IMR-90 (cell line): ENCODE results near the gene SEMG2. TPM values are rescaled to one million over a fixed set of nuclear protein-coding genes. Genes with fewer than 3 reads are reported as not detected.

Source experiments
- ATAC-seq: fragments of 200-7000 bp; cut with Tn5 transposase; 2 replicates; pipeline ENCODE4 v1.9.1; 2020; ENCODE audit warnings: low read depth, mild to moderate bottlenecking, moderate library complexity
- BruUV-seq: library from RNA; stranded (reverse); fragments of 400-500 nt; replicated peaks from 2 replicates; lab custom pipeline; 2021; lab: Mats Ljungman, UMichigan
- CTCF ChIA-PET: fragments of 300-600 bp; formaldehyde crosslinking; extraction: SDS; loops from one replicate; lab custom pipeline; 2021; ENCODE audit warnings: antibody characterized with exemption; lab: Yijun Ruan, JAX
- POLR2A ChIA-PET: fragments of 300-600 bp; sonication (Branson Sonifier 250); formaldehyde crosslinking; loops from one replicate; lab custom pipeline; 2022; ENCODE audit warnings: antibody characterized with exemption; ENCODE audit not compliant: unreplicated experiment; lab: Charles Lee
- DNase-seq: peaks from one replicate; pipeline ENCODE4 v3.0.0; 2013
- H2AFZ ChIP-seq: replicated peaks from 2 replicates; pipeline ENCODE3; 2013; ENCODE audit warnings: low read length, mild to moderate bottlenecking; ENCODE audit not compliant: poor library complexity
- H2AK5ac ChIP-seq: 2 replicates; pipeline ENCODE4 v1.6.1; 2013; ENCODE audit warnings: low read depth, low read length, inconsistent platforms
- H2AK9ac ChIP-seq: replicated peaks from 2 replicates; pipeline ENCODE3; 2013; ENCODE audit warnings: mild to moderate bottlenecking, low read depth, low read length, moderate library complexity; ENCODE audit not compliant: poor library complexity
- H2BK120ac ChIP-seq: 2 replicates; pipeline ENCODE4 v1.6.1; 2013; ENCODE audit warnings: low read depth, low read length, inconsistent platforms
- H2BK15ac ChIP-seq: 3 replicates; pipeline ENCODE4 v1.6.1; 2013; ENCODE audit warnings: low read depth, low read length, inconsistent platforms
- H2BK20ac ChIP-seq: 2 replicates; pipeline ENCODE4 v1.6.1; 2013; ENCODE audit warnings: low read depth, mild to moderate bottlenecking, inconsistent platforms, low read length, moderate library complexity
- H2BK5ac ChIP-seq: 2 replicates; pipeline ENCODE4 v1.6.1; 2013; ENCODE audit warnings: mild to moderate bottlenecking, low read depth, low read length, inconsistent platforms; ENCODE audit not compliant: poor library complexity, severe bottlenecking
- H3K14ac ChIP-seq: replicated peaks from 2 replicates; pipeline ENCODE4 v1.6.1; 2013; ENCODE audit warnings: low read depth, low read length, inconsistent platforms
- H3K18ac ChIP-seq: 2 replicates; pipeline ENCODE4 v1.6.1; 2013; ENCODE audit warnings: low read depth, low read length, control low read depth
- H3K23ac ChIP-seq: 2 replicates; pipeline ENCODE4 v1.6.1; 2013; ENCODE audit warnings: low read depth, low read length, inconsistent platforms
- H3K27ac ChIP-seq: 2 replicates; pipeline ENCODE4 v1.5.1; 2013; ENCODE audit warnings: mild to moderate bottlenecking, control low read depth, low read length; ENCODE audit not compliant: insufficient read depth
- H3K27me3 ChIP-seq: 2 replicates; pipeline ENCODE4 v1.6.1; 2013; ENCODE audit warnings: low read length; ENCODE audit not compliant: control insufficient read depth, insufficient read depth
- H3K36me3 ChIP-seq: 2 replicates; pipeline ENCODE4 v1.6.1; 2013; ENCODE audit warnings: low read length, mixed read lengths; ENCODE audit not compliant: control insufficient read depth, insufficient read depth
- H3K4ac ChIP-seq: 2 replicates; pipeline ENCODE4 v1.6.1; 2013; ENCODE audit warnings: low read depth, low read length, inconsistent platforms
- H3K4me1 ChIP-seq: 2 replicates; pipeline ENCODE4 v1.6.1; 2013; ENCODE audit warnings: low read length, mixed read lengths; ENCODE audit not compliant: control insufficient read depth, insufficient read depth
- H3K4me2 ChIP-seq: 2 replicates; pipeline ENCODE4 v1.6.1; 2013; ENCODE audit warnings: low read depth, mild to moderate bottlenecking, control low read depth, low read length, moderate library complexity
- H3K4me3 ChIP-seq: 2 replicates; pipeline ENCODE4 v1.5.1; 2013; ENCODE audit warnings: low read depth, mild to moderate bottlenecking, control low read depth, low read length, moderate library complexity; ENCODE audit not compliant: insufficient read depth
- H3K56ac ChIP-seq: 2 replicates; pipeline ENCODE4 v1.6.1; 2013; ENCODE audit warnings: low read length, inconsistent platforms; ENCODE audit not compliant: insufficient read depth; ENCODE audit errors: extremely low read depth
- H3K79me1 ChIP-seq, 2 experiments: 2 replicates each; pipeline ENCODE4 v1.6.1; 2013; ENCODE audit warnings: low read length in 2 of 2, inconsistent platforms in 1 of 2, low read depth in 1 of 2
- H3K9ac ChIP-seq: 2 replicates; pipeline ENCODE4 v1.6.1; 2013; ENCODE audit warnings: low read depth, low read length, control low read depth
- H3K9me1 ChIP-seq: 2 replicates; pipeline ENCODE4 v1.6.1; 2013; ENCODE audit warnings: low read length, inconsistent platforms; ENCODE audit not compliant: insufficient read depth
- H3K9me3 ChIP-seq: 2 replicates; pipeline ENCODE4 v1.6.1; 2013; ENCODE audit warnings: low read length; ENCODE audit not compliant: control insufficient read depth, insufficient read depth
- H4K20me1 ChIP-seq: 2 replicates; pipeline ENCODE4 v1.6.1; 2013; ENCODE audit warnings: low read length, inconsistent platforms; ENCODE audit not compliant: insufficient read depth
- H4K5ac ChIP-seq: 2 replicates; pipeline ENCODE4 v1.6.1; 2013; ENCODE audit warnings: mild to moderate bottlenecking, low read depth, low read length, control low read depth
- H4K8ac ChIP-seq, 2 experiments: 2 replicates each; pipeline ENCODE4 v1.6.1; 2013; ENCODE audit warnings: low read depth in 2 of 2, low read length in 2 of 2, control low read depth in 1 of 2, inconsistent platforms in 1 of 2
- H4K91ac ChIP-seq: 2 replicates; pipeline ENCODE4 v1.6.1; 2013; ENCODE audit warnings: low read depth, low read length, inconsistent platforms; ENCODE audit not compliant: insufficient read depth
- BHLHE40 ChIP-seq: fragments of 150-350 bp; IDR thresholded peaks from 2 replicates; pipeline ENCODE4 v1.6.1; 2016; ENCODE audit warnings: mild to moderate bottlenecking, low read depth, low read length
- WGBS, 2 experiments: methylation state at CpG; one replicate each; pipeline versions ENCODE4 v1.1.5 to v1.1.7; 2013; ENCODE audit warnings: missing lambda C conversion rate in 2 of 2; ENCODE audit not compliant: insufficient read length in 1 of 2; ENCODE audit errors: extremely low coverage in 2 of 2; 5-methylcytosine and 5-hydroxymethylcytosine counted together
- dilution Hi-C: fragments of 300-500 bp; cut with HindIII; formaldehyde crosslinking; loops from one replicate; pipeline ENCODE4 v1.14.3; 2018; ENCODE audit warnings: low sequenced_read_pairs; ENCODE audit not compliant: unreplicated experiment
- in situ Hi-C: fragments of 300-500 bp; cut with MboI; formaldehyde crosslinking; loops from 3 replicates; pipeline ENCODE4 v1.14.3; 2019; ENCODE audit warnings: low sequenced_read_pairs, inconsistent platforms, mixed read lengths
- intact Hi-C: fragments of 100-400 bp; cut with micrococcal nuclease; formaldehyde crosslinking; loops from 2 replicates; pipeline ENCODE4 v1.10.0; 2022
- polyA plus RNA-seq, 3 experiments: library from polyadenylated mRNA; depleted of rRNA; stranded (reverse); fragments of >200 nt; gene quantifications; 2 replicates each; pipeline ENCODE4 v1.2.3, GENCODE V29; 2012; ENCODE audit warnings: low replicate concordance in 1 of 3
- total RNA-seq: library from RNA; depleted of rRNA; stranded (reverse); fragments of >200 nt; gene quantifications from 2 replicates; pipeline ENCODE4 v1.2.3, GENCODE V29; 2012

SEMG2 gene
- total and polyA plus RNA-seq, 2 of the 4 experiments (the other 2 are of a cell fraction): not detected

DNA sequence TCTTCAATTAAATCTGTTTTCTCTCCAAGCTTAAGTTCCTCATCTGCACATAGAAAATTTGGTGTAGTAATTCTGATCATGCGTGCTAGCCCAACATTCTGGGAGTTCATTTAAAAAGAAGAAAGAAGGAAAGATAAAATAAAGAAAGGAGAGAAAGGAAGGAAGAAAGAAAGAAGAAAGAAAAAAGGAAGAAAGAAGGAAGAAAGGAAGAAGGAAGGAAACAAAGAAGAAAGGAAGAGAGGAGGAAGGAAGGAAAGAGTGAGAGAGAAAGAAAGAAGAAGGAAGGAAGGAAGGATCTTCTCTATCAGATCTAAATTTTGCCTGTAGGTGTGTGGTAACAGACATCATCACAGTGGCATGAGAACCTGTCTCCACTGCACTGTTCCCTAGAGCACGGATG, 17.0 kb downstream of the SEMG2 start:
- H3K9me3 ChIP-seq: no peaks in the 10 kb centered on the region
- no peak overlapping the region for H3K27ac ChIP-seq
- no peak overlapping the region for H2BK15ac ChIP-seq
- H4K20me1 ChIP-seq: no peaks in the 10 kb centered on the region
- no peak overlapping the region for H3K18ac ChIP-seq
- no peaks in the 10 kb centered on the region for H3K4me1 ChIP-seq
- H3K4me3 ChIP-seq: no peak overlapping the region
- dilution Hi-C loops (no loop called here), in situ Hi-C loops (no loop called here), intact Hi-C loops (loop anchor here (10.0 kb wide), 1 partner anchor 487 kb away; the partner anchor contains the start of gene SPINT4)
- ChIA-PET CTCF (no interaction called here), POLR2A (no interaction called here)
- 40% methylated on average over 1 of the region's 2 CpGs; no CpG with 5 or more reads in 1 of the 2 experiments for WGBS, 2 experiments
- BruUV-seq: no TSS peak
- no peak overlapping the region for H4K8ac ChIP-seq
- H3K36me3 ChIP-seq: no peaks in the 10 kb centered on the region
- no peak overlapping the region for H3K14ac ChIP-seq
- H2AK5ac ChIP-seq: no peak overlapping the region
- H3K27me3 ChIP-seq: no peaks in the 10 kb centered on the region; the same call in 1 of the 2 replicates
- ATAC-seq: no peak
- no peak overlapping the region for H2AK9ac ChIP-seq
- H3K56ac ChIP-seq: no peak overlapping the region
- DNase-seq: no peak
- no peak overlapping the region for H2BK120ac ChIP-seq
- H2BK20ac ChIP-seq: no peak overlapping the region
- H2BK5ac ChIP-seq: no peak overlapping the region
- no peak overlapping the region for H3K23ac ChIP-seq
- H3K79me1 ChIP-seq: no peaks in the 10 kb centered on the region
- no peak overlapping the region for H2AFZ ChIP-seq
- H4K5ac ChIP-seq: no peak overlapping the region
- H3K9ac ChIP-seq: no peak overlapping the region
- H3K9me1 ChIP-seq: no peaks in the 10 kb centered on the region
- H3K4me2 ChIP-seq: no peak overlapping the region
- no peak for TF ChIP-seq BHLHE40
- H3K4ac ChIP-seq: no peak overlapping the region
- no peak overlapping the region for H4K91ac ChIP-seq
